ENCODE data around the gene CST11. TPM values are rescaled to one million over a fixed set of nuclear protein-coding genes. Genes with fewer than 3 reads are reported as not detected.

Gene CST11
- total RNA-seq, 1 donor from 2014 or later: not detected

DNA sequence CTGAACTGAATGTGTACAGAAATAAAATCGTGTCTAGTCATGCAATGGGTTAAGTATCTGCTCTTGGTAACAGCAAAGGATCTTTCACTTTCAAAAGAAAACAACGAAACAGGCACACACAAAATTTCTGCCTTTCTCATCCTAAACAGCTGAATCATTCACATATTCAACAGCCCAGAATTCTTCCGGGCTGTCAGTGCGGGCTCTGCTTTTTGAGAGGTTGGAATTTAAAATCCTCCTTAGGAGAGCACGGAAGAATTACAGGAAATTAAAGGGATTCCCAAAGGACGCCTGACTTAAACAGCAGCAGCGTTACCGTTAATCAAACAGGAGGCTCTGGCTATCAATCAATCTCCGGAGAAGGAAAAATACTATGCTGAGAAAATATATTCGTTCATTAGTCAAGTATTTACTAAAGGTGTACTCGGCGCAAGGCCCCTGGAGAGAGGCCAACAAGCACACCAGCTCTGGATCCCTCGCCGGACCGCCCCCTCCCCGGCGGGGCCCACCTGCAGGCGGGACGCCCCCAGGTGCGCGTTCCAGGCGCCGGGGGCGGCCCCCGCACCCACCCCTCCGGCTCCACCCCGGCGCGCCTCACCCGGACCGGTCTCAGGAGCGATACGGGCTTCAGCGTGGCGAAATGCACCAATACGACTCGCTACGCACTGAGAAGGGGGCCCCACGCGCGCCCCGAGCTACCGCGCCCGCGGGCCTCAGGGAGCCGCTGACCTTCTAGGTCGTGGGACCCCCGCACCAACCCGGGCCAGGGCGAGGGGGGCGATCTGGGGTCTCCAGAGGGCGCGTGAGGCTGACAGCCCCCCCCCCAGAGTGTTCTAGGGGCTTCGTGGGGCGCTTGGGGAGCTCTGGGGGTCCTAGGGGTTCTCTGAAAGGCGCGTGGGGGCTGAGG is 32.4 kb downstream of the CST11 start:
- DNase-seq (ENCODE audit: low spot score): peak; percentile 18

DNA sequence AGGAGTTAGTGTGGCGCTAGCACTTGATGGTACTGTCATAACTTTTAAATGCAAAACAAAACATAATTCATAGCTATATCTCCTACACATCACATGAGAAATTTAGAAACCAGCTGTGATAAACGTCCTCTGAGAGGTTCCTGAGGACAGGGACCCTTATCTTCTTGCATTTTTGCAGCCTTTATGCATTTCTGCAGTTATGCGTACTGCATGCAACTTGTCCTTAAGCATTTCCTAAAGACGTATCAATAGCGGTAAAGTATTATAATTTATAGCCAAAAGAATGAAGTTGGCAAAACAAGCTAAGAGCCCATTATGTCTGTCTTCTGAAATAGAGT is 33.0 kb downstream of the CST11 start:
- DNase-seq (ENCODE audit: low spot score): no peak

DNA sequence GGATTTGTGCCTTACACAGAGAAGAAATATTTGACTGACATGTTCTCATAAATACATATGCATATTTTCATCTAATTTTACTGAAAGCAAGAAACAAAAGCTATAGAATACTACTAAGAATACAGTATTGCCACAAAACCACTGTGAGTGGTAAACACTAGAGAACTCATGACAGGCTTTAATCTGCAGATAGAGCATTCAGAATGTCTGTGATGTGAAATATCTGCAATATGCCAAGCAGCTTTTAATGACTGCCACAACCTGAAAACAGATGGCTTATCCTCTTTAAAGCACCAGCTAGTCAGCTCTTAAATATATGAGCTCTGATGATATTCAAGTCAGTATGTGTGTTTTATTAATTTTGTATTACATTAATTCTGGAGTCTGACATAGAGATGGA is 34.8 kb downstream of the CST11 start:
- no peak for DNase-seq (ENCODE audit: low spot score)

DNA sequence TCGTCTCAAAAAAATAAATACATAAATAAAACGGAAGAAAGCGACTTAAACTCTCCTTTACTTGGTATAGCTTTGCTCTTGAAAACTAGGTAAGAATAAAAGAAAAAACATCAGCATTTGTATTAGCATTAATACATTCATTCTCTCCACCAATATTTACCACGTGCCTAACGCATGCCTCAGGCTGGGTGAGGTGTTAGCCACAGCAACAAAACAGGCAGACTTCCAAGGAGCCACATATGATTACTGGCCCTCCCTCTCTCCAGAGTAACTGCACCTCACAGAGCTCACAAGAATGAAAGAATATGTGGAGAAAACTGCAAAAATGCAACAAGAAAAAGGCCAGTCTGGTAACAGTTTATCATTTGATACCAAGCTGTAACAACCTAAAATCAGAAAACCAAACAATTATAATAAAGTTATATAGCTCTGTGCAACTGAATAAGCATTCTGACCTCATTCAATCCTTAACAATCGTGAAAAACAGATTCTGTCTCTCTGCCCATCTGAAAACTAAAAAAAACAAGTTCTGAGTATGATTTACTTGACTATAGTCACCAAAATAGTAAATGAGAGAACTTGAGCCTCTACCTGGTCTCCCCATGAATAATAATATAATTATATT is 36.6 kb downstream of the CST11 start:
- no peak for DNase-seq (ENCODE audit: low spot score)

DNA sequence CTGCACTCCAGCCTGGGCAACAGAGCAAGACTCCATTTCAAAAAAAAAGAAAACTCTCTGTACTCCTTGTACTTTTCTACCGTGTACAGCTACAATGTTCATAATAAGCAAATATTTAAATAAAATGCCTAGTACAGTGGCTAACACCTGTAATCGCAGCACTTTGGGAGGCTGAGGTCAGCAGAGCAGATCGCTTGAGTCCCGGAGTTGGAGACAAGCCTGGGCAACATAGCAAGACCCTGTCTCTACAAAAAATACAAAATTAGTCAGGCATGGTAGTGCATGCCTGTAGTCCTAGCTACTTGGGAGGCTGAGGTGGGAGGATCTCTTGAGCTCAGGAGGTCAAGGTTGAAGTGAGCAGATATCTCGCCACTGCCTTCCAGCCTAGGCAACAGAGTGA is 37.1 kb downstream of the CST11 start:
- no peak for DNase-seq (ENCODE audit: low spot score)

DNA sequence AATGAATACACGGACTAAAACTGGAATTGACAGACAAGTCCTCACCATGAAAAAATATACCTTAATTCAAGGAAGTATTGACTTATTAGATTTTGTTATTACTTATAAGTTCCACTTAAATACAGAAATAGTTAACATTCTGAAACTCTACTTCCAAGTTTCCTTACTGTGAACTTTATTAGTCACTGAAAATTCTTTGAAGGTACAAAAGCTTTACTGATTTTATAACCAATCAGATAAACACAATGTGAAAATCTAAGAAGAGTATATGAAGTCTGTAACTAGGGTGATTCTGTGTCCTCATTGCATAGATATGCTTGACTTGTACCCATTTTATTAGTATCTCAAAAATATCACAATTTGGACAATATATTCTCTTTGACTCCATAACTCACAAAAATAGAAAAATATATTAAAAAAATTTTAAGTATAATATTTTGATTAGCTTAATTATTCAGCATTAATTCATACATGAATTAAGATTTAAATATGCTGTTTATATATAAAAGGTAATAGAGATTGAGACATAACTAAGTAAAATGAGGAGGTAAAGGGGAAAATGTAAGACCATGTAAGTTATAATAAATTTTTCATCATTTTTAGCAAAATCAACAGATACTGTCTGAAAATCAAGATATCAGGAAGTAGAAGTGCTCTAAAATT is 38.0 kb downstream of the CST11 start:
- DNase-seq (ENCODE audit: low spot score): no peak

DNA sequence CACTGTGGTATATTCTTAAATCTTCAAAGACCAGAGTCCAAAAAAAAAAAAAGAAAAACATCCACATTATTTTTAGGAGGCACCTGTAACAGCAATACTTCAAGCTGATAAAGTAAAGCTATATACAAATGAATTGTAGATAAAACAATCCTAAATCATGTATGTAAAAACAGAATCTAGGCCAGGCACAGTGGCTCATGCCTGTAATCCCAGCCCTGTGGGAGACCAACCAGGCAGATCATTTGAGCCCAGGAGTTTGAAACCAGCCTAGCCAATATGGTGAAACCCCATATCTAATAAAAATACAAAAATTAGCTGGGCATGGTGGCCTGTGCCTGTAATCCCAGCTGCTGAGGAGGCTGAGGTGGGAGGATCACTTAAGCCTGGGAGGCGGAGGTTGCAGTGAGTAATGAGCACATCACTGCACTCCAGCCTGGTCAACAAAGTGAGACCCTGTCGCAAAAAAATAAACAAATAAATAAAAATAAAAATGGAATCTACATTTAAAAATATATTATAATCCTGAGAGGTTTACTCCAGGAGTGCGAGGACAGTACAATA is 38.7 kb downstream of the CST11 start:
- DNase-seq (ENCODE audit: low spot score): no peak

DNA sequence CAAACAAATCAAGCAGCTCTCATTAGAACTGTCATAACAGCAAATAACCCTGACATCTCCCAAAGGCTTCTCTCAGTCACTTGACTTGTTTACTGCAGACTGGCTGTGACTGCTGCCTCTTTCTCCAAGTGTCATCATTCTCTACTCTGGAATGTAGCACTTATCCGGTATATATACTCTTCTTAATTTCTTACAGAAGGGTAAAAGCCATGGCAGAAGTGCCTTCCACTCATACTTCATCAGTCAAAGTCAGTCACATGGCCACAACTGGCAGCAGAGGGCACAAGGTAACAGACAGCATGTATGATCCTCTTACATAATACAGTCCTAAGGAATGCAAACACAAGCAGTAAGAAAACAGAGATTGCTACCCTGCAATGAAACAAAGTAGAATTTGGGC is 40.6 kb downstream of the CST11 start:
- DNase-seq (ENCODE audit: low spot score): no peak

DNA sequence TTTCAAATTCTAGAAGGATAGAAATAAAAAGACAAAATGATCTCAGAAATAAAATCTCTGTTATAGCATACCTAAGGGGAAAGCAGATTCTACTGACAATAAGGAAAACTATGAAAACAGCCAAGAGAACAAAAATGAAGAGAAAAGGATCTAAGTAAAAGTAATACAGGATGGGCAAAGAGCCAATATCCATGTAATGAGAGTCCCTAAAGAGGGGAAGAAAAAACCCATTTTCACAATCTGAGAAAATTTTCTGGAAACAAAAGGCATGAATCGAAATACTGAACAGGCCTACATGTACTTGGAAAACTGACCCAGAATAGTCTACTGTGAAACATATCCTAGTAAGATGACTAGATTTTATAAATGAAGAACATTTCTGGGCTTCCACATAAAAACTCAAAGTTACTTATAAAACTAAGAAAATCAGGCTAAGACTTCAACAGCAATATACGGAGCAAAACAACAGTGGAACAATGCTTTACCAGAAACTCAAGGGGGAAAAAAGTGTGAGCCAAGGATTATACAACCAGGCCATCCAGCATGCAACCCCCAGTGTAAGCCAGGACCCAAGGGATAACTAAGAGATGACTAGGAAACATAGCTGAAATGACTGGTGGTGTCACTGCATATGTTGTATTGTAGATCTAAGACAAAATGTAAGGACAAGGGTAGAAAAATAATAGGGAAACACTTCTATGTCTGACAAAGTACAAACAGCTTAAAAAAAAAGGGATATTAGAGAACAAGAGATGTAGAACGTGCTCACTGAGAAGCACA is 41.6 kb downstream of the CST11 start:
- DNase-seq (ENCODE audit: low spot score): no peak

DNA sequence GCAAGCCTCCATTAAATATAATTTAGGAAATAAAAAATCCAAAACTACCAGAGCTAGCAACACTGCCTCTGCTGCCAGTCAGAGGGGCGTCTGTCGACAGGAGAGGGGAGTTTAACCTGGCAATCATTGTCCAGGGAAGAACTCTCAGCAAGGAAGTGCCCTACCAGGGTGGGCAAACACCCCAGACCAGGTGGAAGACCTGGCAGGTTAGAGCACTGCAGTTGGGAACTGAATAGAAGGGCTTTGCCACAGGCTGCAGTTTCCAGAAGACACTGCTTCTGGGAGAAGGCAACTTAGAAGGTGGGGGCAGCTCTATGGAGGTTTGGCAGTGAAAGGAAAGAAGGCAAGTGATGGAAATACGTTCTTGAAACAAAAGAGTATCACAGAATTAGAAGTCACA is 42.9 kb downstream of the CST11 start:
- DNase-seq (ENCODE audit: low spot score): no peak

DNA sequence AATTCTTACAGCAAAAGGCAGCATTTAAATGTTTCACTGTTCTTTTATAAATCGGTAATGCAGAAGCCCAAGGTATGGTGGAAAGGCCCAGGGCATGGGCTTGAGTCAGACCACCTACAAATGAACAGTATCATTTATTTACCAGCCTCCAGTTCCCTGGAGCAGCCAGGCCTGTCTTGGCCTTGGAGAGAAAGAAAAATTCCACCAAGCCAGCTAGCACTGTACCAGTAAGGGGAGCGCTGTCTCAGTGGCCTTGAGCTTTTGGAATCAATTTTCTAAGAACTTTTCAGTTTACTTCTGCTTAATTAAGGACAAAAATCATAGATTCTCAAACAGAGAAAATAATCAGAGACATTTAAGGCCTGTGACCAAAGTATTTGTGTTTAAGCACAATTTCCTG is 43.7 kb downstream of the CST11 start:
- DNase-seq (ENCODE audit: low spot score): no peak

DNA sequence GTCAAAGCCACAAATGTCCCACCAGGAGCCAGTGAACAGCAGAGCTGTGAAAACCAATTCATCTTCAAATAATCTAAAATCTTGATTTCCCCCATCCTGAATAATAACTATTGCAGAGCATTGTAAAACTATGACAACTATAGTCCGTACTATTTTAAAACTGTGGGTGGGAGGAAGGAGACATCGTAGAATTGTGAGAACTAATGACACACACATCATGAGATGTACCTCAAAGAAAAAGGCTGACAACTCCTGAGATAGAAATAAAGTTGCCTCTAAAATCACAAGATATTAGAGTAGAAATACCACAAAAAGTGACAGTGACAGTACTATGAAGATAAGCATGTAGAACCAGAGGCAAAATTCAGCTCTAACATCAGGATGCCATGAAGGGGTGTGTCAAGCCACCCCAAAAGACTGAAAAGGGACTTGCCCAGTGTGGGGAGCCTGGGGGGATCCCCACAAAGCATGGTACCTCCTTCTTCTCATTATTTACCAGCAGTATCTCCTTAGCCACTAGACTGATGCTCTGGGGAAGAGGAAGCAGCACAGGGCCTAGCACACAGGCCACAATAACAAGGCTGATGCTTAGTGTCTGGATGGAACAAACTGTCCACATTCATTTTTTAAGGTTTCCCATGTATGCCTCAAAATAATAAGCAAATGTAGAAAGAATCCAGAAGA is 44.8 kb downstream of the CST11 start:
- no peak for DNase-seq (ENCODE audit: low spot score)

DNA sequence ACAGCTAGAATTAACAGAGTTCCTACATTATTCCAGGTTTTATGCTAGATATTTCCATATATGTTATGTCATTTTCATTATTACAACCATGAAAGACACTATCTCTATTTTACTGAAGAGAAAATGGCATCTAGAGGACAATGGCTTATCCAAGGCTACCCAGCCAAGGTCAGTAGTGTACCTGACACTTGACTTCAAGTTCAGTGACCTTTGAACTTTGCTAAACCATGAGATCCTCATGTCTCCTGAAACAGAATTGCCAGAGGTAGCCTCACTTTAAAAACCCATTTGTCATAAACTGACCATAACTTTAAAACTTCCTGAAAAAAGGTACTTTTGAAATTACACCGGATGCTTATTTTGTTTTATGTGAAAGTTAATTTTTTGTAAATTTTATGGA is 45.8 kb downstream of the CST11 start:
- no peak for DNase-seq (ENCODE audit: low spot score)

DNA sequence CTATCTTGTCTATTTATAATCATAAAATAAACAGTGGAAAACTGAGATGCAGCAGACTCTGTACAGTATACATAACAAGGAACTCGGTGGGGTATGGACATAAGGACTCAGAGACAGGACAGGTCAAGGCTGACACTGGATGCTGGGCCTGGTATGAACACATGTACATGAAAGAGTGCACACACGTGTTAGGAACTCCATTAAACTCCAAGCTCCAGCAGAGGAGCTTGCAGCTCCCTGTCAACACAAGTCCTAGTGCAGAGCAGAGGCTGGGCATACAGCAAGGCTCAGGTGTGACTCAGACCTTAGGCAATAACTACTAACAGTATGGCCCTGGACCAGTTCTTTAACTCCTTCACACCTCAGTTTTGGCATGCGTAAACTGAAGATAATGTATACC is 48.5 kb downstream of the CST11 start:
- DNase-seq (ENCODE audit: low spot score): no peak

DNA sequence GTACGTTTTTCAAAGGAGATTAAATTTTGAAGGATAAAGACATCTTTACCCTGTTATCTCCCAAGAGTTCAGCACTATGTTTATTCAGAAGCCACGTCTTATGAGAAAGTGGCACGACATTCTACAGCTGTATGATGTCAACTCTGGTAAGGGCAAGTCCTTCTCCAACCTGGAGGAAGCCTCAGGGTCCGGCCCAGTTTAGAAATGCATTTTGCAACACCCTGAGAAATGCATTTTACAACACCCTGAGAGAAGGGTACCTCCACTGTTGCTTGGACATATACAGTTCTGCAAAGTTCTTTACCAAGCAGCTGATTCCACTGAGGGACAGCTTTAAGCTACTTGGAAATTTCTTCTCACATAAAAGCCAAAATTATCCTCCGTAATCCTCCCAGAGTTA is 48.9 kb downstream of the CST11 start:
- DNase-seq (ENCODE audit: low spot score): no peak

DNA sequence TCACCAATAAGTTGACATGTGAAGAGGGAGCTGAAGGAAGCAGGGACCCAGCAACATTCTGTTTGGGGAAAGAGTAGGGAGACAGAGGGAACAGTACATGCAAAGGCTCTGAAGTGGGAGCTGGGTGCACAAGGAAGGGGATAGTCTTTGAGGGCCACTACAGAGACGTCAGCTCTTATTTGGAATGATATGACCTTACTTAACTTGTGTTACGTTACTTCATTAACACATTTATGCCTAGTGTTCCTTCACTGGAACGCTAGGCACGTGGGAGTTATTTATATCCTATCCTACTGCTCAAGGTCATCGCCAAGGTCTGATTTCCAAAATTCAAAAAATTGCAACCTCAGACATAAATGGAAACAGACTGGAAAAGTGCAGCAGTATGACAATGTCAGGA is 51.6 kb downstream of the CST11 start:
- no peak for DNase-seq (ENCODE audit: low spot score)

Other genes starting within 250 kb of the CST11 start
- 10.5 TPM for gene NXT1, start 102.1 kb downstream of the CST11 start, total RNA-seq
- gene GZF1, start 90.7 kb downstream of the CST11 start, total RNA-seq: 13.0 TPM
- 12.4 TPM for gene NAPB, start 31.4 kb downstream of the CST11 start, total RNA-seq
- not detected for gene CSTL1, start 13.2 kb downstream of the CST11 start, total RNA-seq
- gene CST8, start 38.2 kb upstream of the CST11 start, total RNA-seq: not detected
- gene CST9L, start 115.6 kb upstream of the CST11 start, total RNA-seq: not detected
- not detected for gene CST9, start 153.0 kb upstream of the CST11 start, total RNA-seq
- 2,306 TPM for gene CST3, start 185.1 kb upstream of the CST11 start, total RNA-seq
- gene CST4, start 236.2 kb upstream of the CST11 start, total RNA-seq: 3.7 TPM

Data from mucosa of gallbladder (tissue), 1 donor.